ENCODE measurements around the gene RBBP4.
A peak's percentile ranks its signal among the peaks of the same experiment; 100 is the strongest.

Gene RBBP4

DNA sequence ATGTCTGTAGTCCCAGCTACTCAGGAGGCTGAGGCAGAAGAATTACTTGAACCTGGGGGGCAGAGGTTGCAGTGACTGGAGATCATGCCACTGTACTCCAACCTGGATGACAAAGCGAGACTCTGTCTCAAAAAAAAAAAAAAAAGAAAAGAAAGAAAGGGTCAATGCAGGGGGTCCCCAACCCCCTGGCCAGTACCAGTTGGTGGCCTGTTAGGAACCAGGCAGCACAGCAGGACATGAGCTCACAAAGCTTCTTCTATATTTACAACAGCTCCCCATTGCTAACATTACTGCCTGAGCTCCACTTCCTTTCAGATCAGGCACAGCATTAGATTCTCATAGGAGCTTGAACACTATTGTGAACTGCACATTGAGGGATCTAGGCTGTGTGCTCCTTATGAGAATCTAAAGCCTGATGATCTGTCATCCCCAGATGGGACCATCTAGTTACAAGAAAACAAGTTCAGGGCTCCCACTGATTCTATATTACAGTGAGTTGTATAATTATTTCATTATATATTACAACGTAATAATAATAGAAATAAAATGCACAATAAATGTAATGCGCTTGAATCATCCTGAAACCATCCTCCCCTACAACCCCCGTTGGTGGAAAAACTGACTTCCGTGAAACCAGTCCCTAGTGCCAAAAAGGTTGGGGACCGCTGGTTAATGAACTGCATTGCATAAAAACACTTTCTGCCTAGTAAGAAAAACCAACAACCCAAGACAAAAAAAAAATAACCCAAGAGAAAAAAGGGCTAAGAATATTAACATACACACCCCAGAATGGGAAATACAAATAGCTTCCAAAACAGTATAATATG is 3.5 kb upstream of the RBBP4 start:
- Histone ChIP-seq H3K4me2 (ENCODE audit: low read depth, low read length) (no peak overlapping the region), H2AFZ (ENCODE audit: low read length) (no peak overlapping the region), H3K4me1 (ENCODE audit: low read length) (peaks cover 5% of the 10 kb centered on the region; the same call in 1 of the 2 replicates), H3K9me2 (replicated peaks; ENCODE audit: insufficient read depth, low read length) (no peaks in the 10 kb centered on the region), H3F3A (ENCODE audit: insufficient read depth, low read length) (peaks cover 15% of the 10 kb centered on the region), H3K27ac (ENCODE audit: low read length) (no peak overlapping the region), H3K27me3 (replicated peaks; ENCODE audit: insufficient read depth, low read length) (no peaks in the 10 kb centered on the region), H3K4me3 (ENCODE audit: low read length) (no peak overlapping the region), H3K9me3 (replicated peaks; ENCODE audit: insufficient read depth, low read length) (no peaks in the 10 kb centered on the region), H4K20me1 (ENCODE audit: insufficient read depth, low read length) (no peaks in the 10 kb centered on the region), H3K79me2 (ENCODE audit: low read length) (peaks cover 90% of the 10 kb centered on the region), H3K9ac (ENCODE audit: low read length) (no peak overlapping the region), H3K36me3 (replicated peaks; ENCODE audit: insufficient read depth, low read length) (no peaks in the 10 kb centered on the region)
- no peak for DNase-seq
- TF ChIP-seq EZH2phosphoT487 (IDR thresholded peaks at IDR 0.05; ENCODE audit: low read length) (no peak), EZH2 (optimal IDR thresholded peaks at IDR 0.05; ENCODE audit: low read depth, low read length) (no peak), CTCF (IDR thresholded peaks at IDR 0.05; ENCODE audit: low read length) (no peak)

DNA sequence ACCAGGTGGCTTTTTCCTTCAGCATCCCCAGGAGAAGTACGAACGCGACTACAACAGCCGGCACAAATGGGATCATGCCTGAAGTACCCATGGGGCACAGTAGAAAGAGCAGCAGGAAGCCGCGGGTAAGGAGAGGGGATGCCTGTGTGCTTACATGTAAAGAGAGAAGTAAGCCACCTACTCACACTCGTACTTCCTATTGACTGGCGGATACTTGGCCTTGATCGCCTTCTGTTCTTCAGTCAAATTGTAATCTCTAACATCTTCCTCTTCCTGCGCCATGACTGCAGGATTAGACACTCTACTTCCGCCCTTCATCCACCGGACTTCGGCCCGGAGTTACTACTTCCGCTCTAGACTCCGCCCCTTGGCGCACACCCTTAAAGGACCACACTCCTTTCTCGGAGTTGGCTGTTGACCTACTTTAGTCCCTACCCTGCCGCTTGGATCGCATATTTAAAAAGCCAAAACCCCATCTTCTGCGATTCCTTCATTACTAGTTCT is 708 bp upstream of the RBBP4 start, which contains the start of gene ZBTB8OS:
ZBTB8OS (minus strand) TSS at position 303 of the 504 bp plus-strand sequence; CDS start at position 282, 21 bp downstream.
- peaks cover 7% of the 10 kb centered on the region; the same call in 1 of the 2 replicates for H3K36me3 ChIP-seq (replicated peaks; ENCODE audit: insufficient read depth, low read length)
- peak within 1 kb of the TSS; percentile 82 for H2AFZ ChIP-seq (ENCODE audit: low read length)
- H3K4me1 ChIP-seq (ENCODE audit: low read length): peaks cover 5% of the 10 kb centered on the region; the same call in 1 of the 2 replicates
- H3F3A ChIP-seq (ENCODE audit: insufficient read depth, low read length): peaks cover 15% of the 10 kb centered on the region
- no peaks in the 10 kb centered on the region for H3K27me3 ChIP-seq (replicated peaks; ENCODE audit: insufficient read depth, low read length)
- H3K79me2 ChIP-seq (ENCODE audit: low read length): peaks cover 90% of the 10 kb centered on the region
- no peak for TF ChIP-seq EZH2phosphoT487 (IDR thresholded peaks at IDR 0.05; ENCODE audit: low read length)
- no peak for TF ChIP-seq EZH2 (optimal IDR thresholded peaks at IDR 0.05; ENCODE audit: low read depth, low read length)
- TF ChIP-seq CTCF (IDR thresholded peaks at IDR 0.05; ENCODE audit: low read length): no peak
- H4K20me1 ChIP-seq (ENCODE audit: insufficient read depth, low read length): no peaks in the 10 kb centered on the region
- H3K4me2 ChIP-seq (ENCODE audit: low read depth, low read length): peak within 1 kb of the TSS; percentile 97
- H3K9me2 ChIP-seq (replicated peaks; ENCODE audit: insufficient read depth, low read length): no peaks in the 10 kb centered on the region
- peak; percentile 97 for DNase-seq
- peak within 1 kb of the TSS; percentile 99 for H3K27ac ChIP-seq (ENCODE audit: low read length)
- no peaks in the 10 kb centered on the region for H3K9me3 ChIP-seq (replicated peaks; ENCODE audit: insufficient read depth, low read length)
- peak within 1 kb of the TSS; percentile 86 for H3K4me3 ChIP-seq (ENCODE audit: low read length)
- peak within 1 kb of the TSS; percentile 96 for H3K9ac ChIP-seq (ENCODE audit: low read length)

DNA sequence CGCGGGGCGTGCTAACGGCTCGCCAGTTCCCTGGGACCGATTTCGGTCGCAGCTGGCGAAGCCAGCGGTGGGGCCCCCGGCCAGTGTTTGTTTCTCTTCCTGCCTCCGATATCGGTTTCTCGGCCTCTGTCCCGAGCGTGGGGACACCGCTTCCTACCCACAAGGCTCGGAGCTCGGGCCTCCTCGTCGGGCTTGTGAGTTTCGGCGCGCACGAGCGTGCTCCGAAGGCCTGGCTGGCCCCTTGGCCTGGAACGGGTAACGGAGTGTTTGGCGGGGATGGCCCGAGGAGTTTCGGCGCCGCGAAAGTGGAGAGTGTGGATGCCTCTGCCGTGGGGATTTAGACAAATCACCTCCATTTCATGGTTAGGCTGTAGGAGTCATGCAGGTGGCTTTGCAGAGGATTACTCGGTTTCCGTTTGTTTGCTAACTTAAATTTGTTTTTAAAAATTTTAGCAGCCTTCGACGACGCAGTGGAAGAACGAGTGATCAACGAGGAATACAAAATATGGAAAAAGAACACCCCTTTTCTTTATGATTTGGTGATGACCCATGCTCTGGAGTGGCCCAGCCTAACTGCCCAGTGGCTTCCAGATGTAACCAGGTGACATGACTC is 559 bp downstream of the RBBP4 start:
- H3K36me3 ChIP-seq (replicated peaks; ENCODE audit: insufficient read depth, low read length): peaks cover 8% of the 10 kb centered on the region; the same call in 1 of the 2 replicates
- 0 out of 2 replicates have a peak, but pooled peaks cover 4% of the 10 kb centered on the region for H4K20me1 ChIP-seq (ENCODE audit: insufficient read depth, low read length)

More for the DNA sequence above, 559 bp downstream of the RBBP4 start:
- Histone ChIP-seq H2AFZ (ENCODE audit: low read length) (peak overlapping the region; percentile 45), H3K9me2 (replicated peaks; ENCODE audit: insufficient read depth, low read length) (no peaks in the 10 kb centered on the region), H3K4me3 (ENCODE audit: low read length) (peak overlapping the region; percentile 86), H3K4me2 (ENCODE audit: low read depth, low read length) (peak overlapping the region; percentile 72), H3K27ac (ENCODE audit: low read length) (peak overlapping the region; percentile 99), H3K4me1 (ENCODE audit: low read length) (peaks cover 5% of the 10 kb centered on the region; the same call in 1 of the 2 replicates), H3K9me3 (replicated peaks; ENCODE audit: insufficient read depth, low read length) (no peaks in the 10 kb centered on the region), H3K79me2 (ENCODE audit: low read length) (peaks cover 91% of the 10 kb centered on the region), H3F3A (ENCODE audit: insufficient read depth, low read length) (peaks cover 15% of the 10 kb centered on the region), H3K27me3 (replicated peaks; ENCODE audit: insufficient read depth, low read length) (no peaks in the 10 kb centered on the region), H3K9ac (ENCODE audit: low read length) (peak overlapping the region; percentile 91)
- TF ChIP-seq CTCF (IDR thresholded peaks at IDR 0.05; ENCODE audit: low read length) (no peak), EZH2 (optimal IDR thresholded peaks at IDR 0.05; ENCODE audit: low read depth, low read length) (no peak), EZH2phosphoT487 (IDR thresholded peaks at IDR 0.05; ENCODE audit: low read length) (no peak)
- peak; percentile 64 for DNase-seq
